ENCODE measurements around the gene CHAC1.
"Not testable (repeated sequence)": the region's sequence is repeated elsewhere in the genome, so short reads cannot be mapped to it uniquely, and the experiment has no call there.

The CHAC1 gene

GRCh38 chr15:40960925-40961324 lies 7.7 kb downstream of the CHAC1 start:
- Histone ChIP-seq H3K9me2 (replicated peaks; ENCODE audit: insufficient read depth, low read length) (no peaks in the 10 kb centered on the region), H3K27ac (ENCODE audit: low read depth, low read length) (no peak overlapping the region), H3F3A (ENCODE audit: insufficient read depth) (no peaks in the 10 kb centered on the region), H3K9ac (ENCODE audit: low read length) (no peak overlapping the region), H3K79me2 (ENCODE audit: insufficient read depth, low read length) (no peaks in the 10 kb centered on the region), H3K4me2 (ENCODE audit: low read depth, low read length, poor library complexity, severe bottlenecking) (no peak overlapping the region), H4K20me1 (ENCODE audit: low read depth, low read length) (no peaks in the 10 kb centered on the region), H3K9me3 (ENCODE audit: insufficient read depth, low read length) (no peaks in the 10 kb centered on the region), H2AFZ (ENCODE audit: low read depth, low read length, severe bottlenecking) (no peak overlapping the region), H3K36me3 (ENCODE audit: low read length) (no peaks in the 10 kb centered on the region), H3K27me3 (ENCODE audit: low read length) (no peaks in the 10 kb centered on the region), H3K4me3 (ENCODE audit: insufficient read depth, low read length, poor library complexity, severe bottlenecking) (no peak overlapping the region)
- TF ChIP-seq, protein P1, sequence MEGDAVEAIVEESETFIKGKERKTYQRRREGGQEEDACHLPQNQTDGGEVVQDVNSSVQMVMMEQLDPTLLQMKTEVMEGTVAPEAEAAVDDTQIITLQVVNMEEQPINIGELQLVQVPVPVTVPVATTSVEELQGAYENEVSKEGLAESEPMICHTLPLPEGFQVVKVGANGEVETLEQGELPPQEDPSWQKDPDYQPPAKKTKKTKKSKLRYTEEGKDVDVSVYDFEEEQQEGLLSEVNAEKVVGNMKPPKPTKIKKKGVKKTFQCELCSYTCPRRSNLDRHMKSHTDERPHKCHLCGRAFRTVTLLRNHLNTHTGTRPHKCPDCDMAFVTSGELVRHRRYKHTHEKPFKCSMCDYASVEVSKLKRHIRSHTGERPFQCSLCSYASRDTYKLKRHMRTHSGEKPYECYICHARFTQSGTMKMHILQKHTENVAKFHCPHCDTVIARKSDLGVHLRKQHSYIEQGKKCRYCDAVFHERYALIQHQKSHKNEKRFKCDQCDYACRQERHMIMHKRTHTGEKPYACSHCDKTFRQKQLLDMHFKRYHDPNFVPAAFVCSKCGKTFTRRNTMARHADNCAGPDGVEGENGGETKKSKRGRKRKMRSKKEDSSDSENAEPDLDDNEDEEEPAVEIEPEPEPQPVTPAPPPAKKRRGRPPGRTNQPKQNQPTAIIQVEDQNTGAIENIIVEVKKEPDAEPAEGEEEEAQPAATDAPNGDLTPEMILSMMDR (IDR thresholded peaks at IDR 0.05; ENCODE audit: insufficient read depth, low read length, poor library complexity, severe bottlenecking), result no peak
- TF ChIP-seq EZH2phosphoT487 (conservative IDR thresholded peaks at IDR 0.05; ENCODE audit: low read length), result no peak

- H3F3A ChIP-seq (ENCODE audit: insufficient read depth); H3K27me3 ChIP-seq (ENCODE audit: low read length); H3K9ac ChIP-seq (ENCODE audit: low read length); H3K9me3 ChIP-seq (ENCODE audit: insufficient read depth, low read length); H3K4me3 ChIP-seq (ENCODE audit: insufficient read depth, low read length, poor library complexity, severe bottlenecking); H3K36me3 ChIP-seq (ENCODE audit: low read length); H4K20me1 ChIP-seq (ENCODE audit: low read depth, low read length); H3K9me2 ChIP-seq (replicated peaks; ENCODE audit: insufficient read depth, low read length); H3K27ac ChIP-seq (ENCODE audit: low read depth, low read length); H3K4me2 ChIP-seq (ENCODE audit: low read depth, low read length, poor library complexity, severe bottlenecking); H2AFZ ChIP-seq (ENCODE audit: low read depth, low read length, severe bottlenecking); H3K79me2 ChIP-seq (ENCODE audit: insufficient read depth, low read length): not testable (repeated sequence)
These were observed 8.5 kb downstream of the CHAC1 start for GRCh38 chr15:40961740-40962139.

GRCh38 chr15:40962317-40962716 lies 9.0 kb downstream of the CHAC1 start:
- not testable (repeated sequence) for H3K4me3 ChIP-seq (ENCODE audit: insufficient read depth, low read length, poor library complexity, severe bottlenecking); H3K4me2 ChIP-seq (ENCODE audit: low read depth, low read length, poor library complexity, severe bottlenecking); H2AFZ ChIP-seq (ENCODE audit: low read depth, low read length, severe bottlenecking)

DNA sequence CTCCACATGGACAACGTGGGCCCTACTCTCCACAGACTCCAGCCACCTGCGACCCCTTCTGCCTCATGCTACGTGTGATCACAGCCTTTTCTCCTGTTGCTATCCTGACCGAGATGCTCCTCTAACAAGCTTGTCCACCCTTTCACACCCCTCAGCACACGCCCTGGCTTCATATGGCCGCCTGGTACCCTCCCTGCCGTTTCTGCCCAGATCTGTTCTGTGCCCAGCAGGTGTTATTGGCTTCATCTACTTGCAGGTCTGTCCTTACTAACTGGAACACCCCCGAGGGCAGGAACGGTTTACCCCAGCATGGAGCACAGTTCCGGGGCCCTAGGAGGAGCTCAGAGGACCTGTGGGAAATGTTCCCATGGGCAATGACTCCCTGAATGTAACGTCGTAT lies 9.9 kb downstream of the CHAC1 start:
- H4K20me1 ChIP-seq (ENCODE audit: low read depth, low read length), result no peaks in the 10 kb centered on the region
- no peaks in the 10 kb centered on the region for H3K79me2 ChIP-seq (ENCODE audit: insufficient read depth, low read length)
- no peaks in the 10 kb centered on the region for H3K9me2 ChIP-seq (replicated peaks; ENCODE audit: insufficient read depth, low read length)
- H3K4me3 ChIP-seq (ENCODE audit: insufficient read depth, low read length, poor library complexity, severe bottlenecking), result no peak overlapping the region
- H3K27me3 ChIP-seq (ENCODE audit: low read length), result no peaks in the 10 kb centered on the region
- H3K9me3 ChIP-seq (ENCODE audit: insufficient read depth, low read length), result no peaks in the 10 kb centered on the region
- no peak overlapping the region for H2AFZ ChIP-seq (ENCODE audit: low read depth, low read length, severe bottlenecking)
- no peaks in the 10 kb centered on the region for H3K36me3 ChIP-seq (ENCODE audit: low read length)
- H3K27ac ChIP-seq (ENCODE audit: low read depth, low read length), result no peak overlapping the region
- no peak overlapping the region for H3K4me2 ChIP-seq (ENCODE audit: low read depth, low read length, poor library complexity, severe bottlenecking)
- no peaks in the 10 kb centered on the region for H3F3A ChIP-seq (ENCODE audit: insufficient read depth)
- no peak overlapping the region for H3K9ac ChIP-seq (ENCODE audit: low read length)
- TF ChIP-seq, protein P1 (IDR thresholded peaks at IDR 0.05; ENCODE audit: insufficient read depth, low read length, poor library complexity, severe bottlenecking), result no peak
- no peak for TF ChIP-seq EZH2phosphoT487 (conservative IDR thresholded peaks at IDR 0.05; ENCODE audit: low read length)

More at GRCh38 chr15:40962317-40962716, 9.0 kb downstream of the CHAC1 start:
- H3K27ac ChIP-seq (ENCODE audit: low read depth, low read length); H3K9me3 ChIP-seq (ENCODE audit: insufficient read depth, low read length); H3K79me2 ChIP-seq (ENCODE audit: insufficient read depth, low read length); H3K27me3 ChIP-seq (ENCODE audit: low read length); H4K20me1 ChIP-seq (ENCODE audit: low read depth, low read length); H3F3A ChIP-seq (ENCODE audit: insufficient read depth); H3K9me2 ChIP-seq (replicated peaks; ENCODE audit: insufficient read depth, low read length); H3K36me3 ChIP-seq (ENCODE audit: low read length); H3K9ac ChIP-seq (ENCODE audit: low read length): not testable (repeated sequence)
